NCI-H2029 (cell line): ENCODE measurements around the gene ZNF443.
A peak's percentile ranks its signal among the peaks of the same experiment; 100 is the strongest.
"Not testable (repeated sequence)": the region's sequence is repeated elsewhere in the genome, so short reads cannot be mapped to it uniquely, and the experiment has no call there.

Source experiments
- DNase-seq: peaks from one replicate; lab custom pipeline; 2025; lab: John Stamatoyannopoulos, UW

The ZNF443 gene

DNA sequence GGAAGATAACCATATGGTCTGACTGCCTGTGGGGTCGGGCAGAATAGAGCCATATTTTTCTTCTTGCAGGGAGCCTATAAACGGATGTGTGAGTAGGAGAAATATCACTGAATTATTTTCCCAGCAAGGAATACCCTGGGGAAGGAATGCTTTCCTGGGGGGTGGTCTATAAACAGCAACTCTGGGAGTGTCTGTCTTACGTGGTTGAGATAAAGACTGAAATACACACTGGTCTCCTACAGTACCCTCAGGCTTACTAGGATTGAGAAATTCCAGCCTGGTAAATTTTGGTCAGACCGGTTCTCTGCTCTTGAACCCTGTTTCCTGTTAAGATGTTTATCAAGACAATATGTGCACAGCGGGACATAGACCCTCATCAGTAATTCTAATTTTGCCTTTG, 23.5 kb downstream of the ZNF443 start:
- not testable (repeated sequence) for DNase-seq

DNA sequence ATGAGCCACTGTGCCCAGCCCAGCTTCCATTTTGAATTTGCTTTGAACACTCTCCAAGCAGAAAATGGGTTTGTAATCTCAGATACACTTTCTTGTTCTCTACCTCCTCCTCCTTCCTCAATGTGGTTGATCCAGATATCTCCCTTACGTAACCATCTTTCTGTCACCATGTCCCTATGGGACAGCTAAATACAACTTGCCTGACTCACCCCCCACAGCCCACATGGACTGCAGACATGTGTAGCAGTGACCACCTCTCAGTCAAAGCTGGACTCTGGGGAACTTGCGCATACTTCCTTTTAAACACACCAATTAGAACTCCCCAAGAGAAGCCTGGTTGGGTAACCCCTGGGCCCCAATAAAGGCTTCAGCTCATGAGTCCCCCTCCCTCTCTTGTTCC, 28.9 kb downstream of the ZNF443 start:
- DNase-seq: no peak

DNA sequence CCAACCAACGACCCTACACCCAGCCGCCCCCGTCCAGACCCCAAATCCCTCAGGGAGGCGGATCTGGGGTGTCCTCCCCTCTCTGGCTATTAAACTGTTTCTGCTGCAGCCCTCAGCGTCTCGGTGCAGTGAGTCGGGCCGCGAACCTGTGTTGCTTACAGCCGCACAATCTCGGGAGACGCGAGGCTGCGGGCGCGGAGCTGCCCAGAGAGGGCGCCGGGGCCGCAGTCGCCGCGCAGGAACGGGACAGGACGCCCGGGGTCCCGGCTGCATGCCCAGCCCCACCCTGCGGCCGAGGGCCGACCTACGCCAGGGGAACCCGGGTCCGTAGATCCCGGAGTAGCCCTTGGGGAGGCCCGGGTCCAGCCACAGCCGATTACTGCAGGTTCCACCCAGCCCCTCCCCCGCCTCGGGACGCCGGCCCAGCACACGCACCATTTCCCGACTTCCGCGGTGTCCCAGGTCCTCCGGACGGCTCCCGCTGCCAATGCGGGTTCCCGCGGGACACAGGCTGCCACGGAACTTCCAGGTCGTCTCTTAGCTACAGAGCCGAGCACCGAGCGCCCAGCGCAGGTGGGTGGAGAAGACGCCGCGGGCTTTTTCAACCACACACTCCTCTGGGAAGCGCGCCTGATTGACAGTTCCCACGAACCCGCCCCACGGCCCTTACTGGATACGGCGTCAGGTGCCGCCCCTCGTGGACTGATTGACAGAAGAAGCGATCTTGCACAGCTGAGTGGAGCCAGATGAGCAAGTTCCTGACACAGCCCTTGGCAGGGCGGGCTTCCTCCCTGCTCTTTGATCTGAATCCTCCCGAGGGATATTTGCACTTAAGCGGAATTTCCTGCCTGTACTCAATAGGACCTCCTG, 40.0 kb downstream of the ZNF443 start, which contains the start of gene ZNF799:
Gene ZNF799 (minus strand): TSS at position 639 of the 870 bp plus-strand sequence. CDS start 201 bp downstream, at position 438.
- DNase-seq: peak; percentile 96

DNA sequence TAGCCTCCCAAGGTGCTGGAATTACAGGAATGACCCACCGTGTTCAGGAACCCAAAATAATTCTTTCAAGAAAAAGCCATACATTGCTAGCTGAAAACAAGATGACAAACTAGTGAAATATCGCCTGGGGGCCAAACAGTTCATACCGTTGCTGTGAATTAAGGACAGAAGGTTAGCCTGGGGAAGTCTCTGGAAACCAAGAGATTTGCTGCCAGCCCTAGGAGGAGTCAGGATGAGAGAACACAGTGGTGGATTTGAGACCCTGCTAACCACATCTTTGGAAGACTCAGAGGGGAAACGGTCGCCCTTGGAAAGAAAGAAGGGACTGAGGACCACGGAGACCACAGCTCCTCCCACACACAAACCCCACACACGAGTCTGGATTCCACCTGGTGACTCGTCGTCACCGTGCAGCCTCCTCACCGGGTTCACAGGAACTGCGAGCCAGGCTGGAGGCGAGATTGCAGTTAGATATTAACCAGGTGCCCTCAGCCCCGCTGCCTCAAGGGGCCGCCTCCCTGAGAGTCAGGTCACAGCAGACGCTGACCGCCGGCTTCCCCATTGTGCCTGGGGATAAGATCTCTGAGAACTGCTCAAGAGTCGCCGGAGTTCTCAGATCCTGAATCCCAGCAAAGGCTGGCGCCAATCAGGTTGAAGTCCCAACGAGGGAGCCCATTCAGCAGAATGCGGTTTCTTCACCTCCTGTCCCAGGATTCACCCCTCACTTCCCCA, 40.8 kb downstream of the ZNF443 start:
- not testable (repeated sequence) for DNase-seq

DNA sequence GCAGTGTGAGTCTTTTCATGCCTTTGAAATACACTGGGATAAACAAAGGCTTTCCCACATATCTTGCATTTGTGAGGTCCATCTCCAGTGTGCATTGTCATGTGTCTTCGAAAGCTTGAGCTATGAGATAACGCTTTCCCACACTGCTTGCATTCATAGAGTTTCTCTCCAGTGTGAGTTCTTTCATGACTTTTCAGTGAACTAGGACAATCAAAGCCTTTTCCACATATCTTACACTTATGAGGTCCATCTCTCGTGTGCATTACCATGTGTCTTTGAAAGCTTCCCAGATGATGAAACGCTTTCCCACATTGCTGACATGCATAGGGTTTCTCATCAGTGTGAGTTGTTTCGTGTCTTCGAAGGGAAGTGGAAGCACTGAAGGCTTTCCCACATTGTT, 49.7 kb downstream of the ZNF443 start:
- DNase-seq: not testable (repeated sequence)

DNA sequence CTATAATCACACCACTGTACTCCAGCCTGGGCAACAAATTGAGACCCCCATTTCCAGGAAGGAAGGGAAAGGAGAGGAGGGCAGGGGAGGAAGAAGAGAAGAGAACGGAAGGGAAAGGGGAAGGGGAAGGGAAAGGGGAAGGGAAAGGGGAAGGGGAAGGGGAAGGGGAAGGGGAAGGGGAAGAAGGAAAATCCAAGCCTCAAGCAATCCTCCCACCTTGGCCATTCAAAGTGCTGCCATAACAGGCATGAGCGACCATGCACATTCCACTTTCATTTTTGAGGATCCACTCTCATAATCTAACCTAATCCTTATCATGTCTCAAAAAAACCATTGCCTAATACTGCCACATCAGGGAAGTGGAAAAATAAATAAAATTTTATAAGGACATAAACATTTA, 54.5 kb downstream of the ZNF443 start:
- DNase-seq: not testable (repeated sequence)

DNA sequence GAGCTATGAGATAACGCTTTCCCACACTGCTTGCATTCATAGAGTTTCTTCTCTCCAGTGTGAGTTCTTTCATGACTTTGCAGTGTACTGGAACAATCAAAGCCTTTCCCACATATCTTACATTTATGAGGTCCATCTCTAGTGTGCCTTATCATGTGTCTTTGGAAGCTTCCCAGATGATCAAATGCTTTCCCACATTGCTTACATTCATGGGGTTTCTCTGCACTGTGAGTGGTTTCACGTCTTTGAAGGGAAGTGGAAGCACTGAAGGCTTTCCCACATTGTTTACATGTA, 60.4 kb downstream of the ZNF443 start:
- no peak for DNase-seq

DNA sequence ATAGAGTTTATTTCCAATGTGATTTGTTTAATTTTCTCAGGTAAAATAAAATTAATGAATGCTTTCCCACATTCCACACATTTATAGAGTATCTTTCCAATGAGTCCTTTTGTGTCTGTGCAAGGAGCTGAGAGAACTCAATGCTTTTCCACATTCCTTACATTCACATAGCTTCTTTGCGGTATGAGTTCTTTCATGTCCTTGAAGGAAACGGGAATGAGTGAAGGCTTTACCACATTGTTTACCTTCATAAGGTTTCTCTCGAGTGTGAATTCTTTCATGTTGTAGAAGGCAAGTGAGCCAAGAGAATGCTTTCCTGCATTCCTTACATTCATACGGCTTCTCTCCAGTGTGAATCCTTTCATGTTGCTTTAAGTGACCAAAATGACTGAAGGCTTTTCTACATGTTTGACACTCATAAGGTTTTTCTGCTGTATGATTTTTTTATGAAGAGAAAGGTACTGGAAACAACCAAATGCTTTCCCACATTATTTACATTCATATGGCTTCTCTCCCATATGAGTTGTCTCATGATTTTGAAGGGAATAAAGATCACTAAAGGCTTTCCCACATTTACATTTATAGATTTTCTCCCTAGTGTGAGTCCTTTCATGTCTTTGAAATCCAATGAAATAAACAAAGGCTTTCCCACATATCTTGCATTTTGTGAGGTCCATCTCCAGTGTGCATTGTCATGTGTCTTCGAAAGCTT, 60.9 kb downstream of the ZNF443 start:
- DNase-seq: no peak
